PC-3 (cell line): Measurements from ENCODE around the gene AGAP1. TPM values are rescaled to one million over a fixed set of nuclear protein-coding genes. Genes with fewer than 3 reads are reported as not detected.

Experiments
- ATAC-seq: fragments of 200-7000 bp; cut with Tn5 transposase; 2 replicates; pipeline ENCODE4 v1.9.1; 2020; ENCODE audit warnings: mild to moderate bottlenecking, moderate library complexity
- BruUV-seq: library from RNA; stranded (reverse); fragments of 400-500 nt; replicated peaks from 2 replicates; lab custom pipeline; 2021; lab: Mats Ljungman, UMichigan
- CTCF ChIA-PET: fragments of 300-600 bp; sonication (Branson Sonifier 250); formaldehyde crosslinking; loops from one replicate; lab custom pipeline; 2022; ENCODE audit warnings: antibody characterized with exemption; lab: Charles Lee
- POLR2A ChIA-PET: fragments of 300-600 bp; sonication (Branson Sonifier 250); formaldehyde crosslinking; loops from one replicate; lab custom pipeline; 2022; ENCODE audit warnings: antibody characterized with exemption; ENCODE audit not compliant: unreplicated experiment; lab: Charles Lee
- DNase-seq: peaks from one replicate; pipeline ENCODE4 v3.0.0-alpha.2; 2015
- H2AFZ ChIP-seq: fragments of 300-600 bp; sonication (generic); 2 replicates; pipeline ENCODE4 v1.6.0; 2016; ENCODE audit warnings: antibody characterized with exemption, low read length
- H3F3A ChIP-seq: fragments of 300-600 bp; sonication (generic); one replicate; pipeline ENCODE4 v1.6.0; 2017; ENCODE audit warnings: antibody characterized with exemption, low read length, control low read depth, mild to moderate bottlenecking; ENCODE audit not compliant: unreplicated experiment
- H3K27ac ChIP-seq: fragments of 300-600 bp; sonication (generic); 2 replicates; pipeline ENCODE4 v1.5.1; 2016; ENCODE audit warnings: mild to moderate bottlenecking, low read length
- H3K27me3 ChIP-seq: fragments of 300-600 bp; sonication (generic); 2 replicates; pipeline ENCODE4 v1.6.1; 2016; ENCODE audit warnings: low read length, mixed read lengths
- H3K36me3 ChIP-seq: fragments of 300-600 bp; sonication (generic); 2 replicates; pipeline ENCODE4 v1.6.1; 2016; ENCODE audit warnings: low read depth, mixed run types, low read length, mixed read lengths
- H3K4me1 ChIP-seq: fragments of 300-600 bp; sonication (generic); 2 replicates; pipeline ENCODE4 v1.5.1; 2016; ENCODE audit warnings: low read length; ENCODE audit not compliant: insufficient read depth
- H3K4me2 ChIP-seq: fragments of 300-600 bp; sonication (generic); 2 replicates; pipeline ENCODE4 v1.6.0; 2016; ENCODE audit warnings: low read length
- H3K4me3 ChIP-seq: fragments of 300-600 bp; sonication (generic); 2 replicates; pipeline ENCODE4 v1.5.1; 2016; ENCODE audit warnings: mild to moderate bottlenecking, low read length, mixed read lengths
- H3K79me2 ChIP-seq: fragments of 300-600 bp; sonication (generic); 2 replicates; pipeline ENCODE4 v1.6.1; 2017; ENCODE audit warnings: low read length, mixed read lengths
- H3K9ac ChIP-seq: fragments of 300-600 bp; sonication (generic); 2 replicates; pipeline ENCODE4 v1.6.0; 2016; ENCODE audit warnings: mild to moderate bottlenecking, low read length
- H3K9me2 ChIP-seq: fragments of 300-600 bp; sonication (generic); replicated peaks from 2 replicates; pipeline ENCODE4 v1.6.1; 2016; ENCODE audit warnings: mixed run types, low read length, mixed read lengths
- H3K9me3 ChIP-seq: fragments of 300-600 bp; sonication (generic); 2 replicates; pipeline ENCODE4 v1.6.1; 2016; ENCODE audit warnings: low read length, mixed read lengths
- H4K20me1 ChIP-seq: fragments of 300-600 bp; sonication (generic); 2 replicates; pipeline ENCODE4 v1.6.1; 2016; ENCODE audit warnings: low read length, mixed read lengths
- EZH2 ChIP-seq: fragments of 300-600 bp; sonication (generic); IDR thresholded peaks from one replicate; pipeline ENCODE4 v1.6.1; 2017; ENCODE audit warnings: antibody characterized with exemption, mild to moderate bottlenecking, low read length; ENCODE audit not compliant: unreplicated experiment
- EZH2phosphoT487 ChIP-seq: fragments of 300-600 bp; sonication (generic); IDR thresholded peaks from 2 replicates; pipeline ENCODE4 v1.6.1; 2018; ENCODE audit warnings: mild to moderate bottlenecking, antibody characterized with exemption, low read length, borderline replicate concordance
- intact Hi-C: fragments of 100-400 bp; cut with micrococcal nuclease; formaldehyde crosslinking; loops from 2 replicates; pipeline ENCODE4 v1.9.0; 2023
- total RNA-seq: library from RNA; depleted of rRNA; stranded (reverse); fragments of >200 nt; gene quantifications from 2 replicates; pipeline ENCODE4 v1.2.3, GENCODE V29; 2014
- TF ChIP-seq, protein P1 (sequence below): fragments of 300-600 bp; sonication (generic); conservative IDR thresholded peaks from 2 replicates; pipeline ENCODE4 v1.5.1; 2017; ENCODE audit warnings: antibody characterized with exemption, low read depth, mild to moderate bottlenecking, low read length

The AGAP1 gene
- total RNA-seq, 1 experiment from 2014 or later = 31.0 TPM

DNA sequence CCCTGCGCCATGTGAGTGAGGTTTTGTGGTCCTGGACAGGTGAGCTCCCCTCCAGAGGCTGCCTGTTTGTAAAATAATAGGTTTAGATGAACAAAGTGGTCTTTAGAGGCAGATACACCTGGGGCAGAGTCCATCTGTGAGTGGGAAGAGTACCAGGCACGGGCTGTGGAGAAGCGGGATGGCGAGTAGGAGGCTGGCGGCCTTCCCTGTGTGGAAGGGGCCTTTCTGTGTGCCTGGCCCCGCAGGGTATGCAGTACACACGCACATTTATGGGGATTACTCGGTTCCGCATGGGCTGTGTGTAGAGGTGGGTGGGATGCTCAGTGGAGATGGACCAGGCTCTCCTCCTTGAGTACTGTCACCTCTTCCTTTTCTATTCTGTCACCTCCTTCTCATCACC lies 64.1 kb downstream of the AGAP1 start:
- H3K9ac ChIP-seq = no peak overlapping the region
- no peaks in the 10 kb centered on the region for H3F3A ChIP-seq
- no peak overlapping the region for H3K4me3 ChIP-seq
- ATAC-seq = no peak
- H3K36me3 ChIP-seq = no peaks in the 10 kb centered on the region
- intact Hi-C loops = no loop called here
- no peaks in the 10 kb centered on the region for H3K9me3 ChIP-seq
- ChIA-PET POLR2A (no interaction called here), CTCF (no interaction called here)
- TF ChIP-seq, protein P1, sequence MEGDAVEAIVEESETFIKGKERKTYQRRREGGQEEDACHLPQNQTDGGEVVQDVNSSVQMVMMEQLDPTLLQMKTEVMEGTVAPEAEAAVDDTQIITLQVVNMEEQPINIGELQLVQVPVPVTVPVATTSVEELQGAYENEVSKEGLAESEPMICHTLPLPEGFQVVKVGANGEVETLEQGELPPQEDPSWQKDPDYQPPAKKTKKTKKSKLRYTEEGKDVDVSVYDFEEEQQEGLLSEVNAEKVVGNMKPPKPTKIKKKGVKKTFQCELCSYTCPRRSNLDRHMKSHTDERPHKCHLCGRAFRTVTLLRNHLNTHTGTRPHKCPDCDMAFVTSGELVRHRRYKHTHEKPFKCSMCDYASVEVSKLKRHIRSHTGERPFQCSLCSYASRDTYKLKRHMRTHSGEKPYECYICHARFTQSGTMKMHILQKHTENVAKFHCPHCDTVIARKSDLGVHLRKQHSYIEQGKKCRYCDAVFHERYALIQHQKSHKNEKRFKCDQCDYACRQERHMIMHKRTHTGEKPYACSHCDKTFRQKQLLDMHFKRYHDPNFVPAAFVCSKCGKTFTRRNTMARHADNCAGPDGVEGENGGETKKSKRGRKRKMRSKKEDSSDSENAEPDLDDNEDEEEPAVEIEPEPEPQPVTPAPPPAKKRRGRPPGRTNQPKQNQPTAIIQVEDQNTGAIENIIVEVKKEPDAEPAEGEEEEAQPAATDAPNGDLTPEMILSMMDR = no peak
- BruUV-seq = no TSS peak
- DNase-seq = no peak
- H3K9me2 ChIP-seq = no peaks in the 10 kb centered on the region
- peaks cover 99% of the 10 kb centered on the region for H3K79me2 ChIP-seq
- no peaks in the 10 kb centered on the region for H3K4me1 ChIP-seq
- no peak overlapping the region for H3K27ac ChIP-seq
- H3K27me3 ChIP-seq = no peaks in the 10 kb centered on the region
- H4K20me1 ChIP-seq = peaks cover 31% of the 10 kb centered on the region
- no peak overlapping the region for H2AFZ ChIP-seq
- no peak overlapping the region for H3K4me2 ChIP-seq

DNA sequence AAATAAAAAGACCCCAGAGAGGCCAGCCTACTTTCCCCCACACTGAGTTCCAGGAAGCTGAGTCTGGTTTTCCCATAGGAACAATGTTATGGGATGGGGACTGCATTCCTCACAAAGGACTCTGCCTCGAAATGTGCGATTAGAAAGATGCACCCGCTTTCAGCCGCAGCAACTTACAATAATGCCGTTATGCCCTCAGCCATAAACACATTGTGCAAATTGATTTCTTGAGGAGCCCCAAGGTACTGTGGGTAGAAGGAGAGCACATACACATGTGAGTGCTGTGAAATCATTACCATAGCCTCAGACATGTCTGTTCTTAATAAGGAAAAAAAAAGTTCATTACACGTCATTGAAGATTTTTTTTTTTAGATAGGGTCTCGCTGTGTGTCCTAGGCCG lies 64.7 kb downstream of the AGAP1 start:
- H3F3A ChIP-seq = no peaks in the 10 kb centered on the region
- no peak overlapping the region for H3K27ac ChIP-seq
- H3K9ac ChIP-seq = no peak overlapping the region
- intact Hi-C loops = no loop called here
- ChIA-PET POLR2A (no interaction called here), CTCF (no interaction called here)
- H3K9me3 ChIP-seq = no peaks in the 10 kb centered on the region
- H2AFZ ChIP-seq = no peak overlapping the region
- BruUV-seq = no TSS peak
- no peak overlapping the region for H3K4me3 ChIP-seq
- ATAC-seq (no peak), DNase-seq (no peak)
- H3K27me3 ChIP-seq = no peaks in the 10 kb centered on the region
- no peak overlapping the region for H3K4me2 ChIP-seq
- peaks cover 32% of the 10 kb centered on the region for H4K20me1 ChIP-seq
- peaks cover 99% of the 10 kb centered on the region for H3K79me2 ChIP-seq
- H3K9me2 ChIP-seq = no peaks in the 10 kb centered on the region
- TF ChIP-seq EZH2 (no peak), EZH2phosphoT487 (no peak)
- TF ChIP-seq, protein P1 = no peak
- H3K4me1 ChIP-seq = peaks cover 6% of the 10 kb centered on the region; the same call in 1 of the 2 replicates
- no peaks in the 10 kb centered on the region for H3K36me3 ChIP-seq

DNA sequence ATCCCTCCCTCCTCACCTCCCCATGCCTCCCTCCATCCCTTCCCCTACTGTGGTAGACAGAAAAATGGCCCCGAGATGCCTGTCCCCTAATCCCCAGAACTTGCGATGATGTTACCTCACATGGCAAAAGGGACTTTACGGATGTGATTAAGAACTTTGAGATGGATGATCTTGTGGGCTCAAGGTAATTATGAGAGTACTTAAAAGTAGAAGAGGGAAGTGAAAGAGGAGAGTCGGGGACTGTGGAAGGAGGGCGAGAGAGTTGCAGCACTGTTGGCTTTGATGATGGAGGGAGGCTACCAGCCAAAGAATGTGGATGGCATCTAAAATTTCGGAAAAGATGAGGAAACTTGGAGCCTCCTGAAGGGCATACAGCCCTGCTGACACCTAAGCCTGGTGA lies 66.5 kb downstream of the AGAP1 start:
- no peaks in the 10 kb centered on the region for H3F3A ChIP-seq
- peaks cover 99% of the 10 kb centered on the region for H3K79me2 ChIP-seq
- TF ChIP-seq EZH2phosphoT487 = no peak
- TF ChIP-seq EZH2 = no peak
- TF ChIP-seq, protein P1 = no peak
- no peak for ATAC-seq
- H3K9me3 ChIP-seq = no peaks in the 10 kb centered on the region
- H3K27me3 ChIP-seq = no peaks in the 10 kb centered on the region
- no peaks in the 10 kb centered on the region for H3K9me2 ChIP-seq
- H3K36me3 ChIP-seq = no peaks in the 10 kb centered on the region
- no TSS peak for BruUV-seq
- no peak overlapping the region for H3K9ac ChIP-seq
- no peak overlapping the region for H3K27ac ChIP-seq
- CTCF ChIA-PET = no interaction called here
- H3K4me1 ChIP-seq = peaks cover 9% of the 10 kb centered on the region; the same call in 1 of the 2 replicates
- POLR2A ChIA-PET = no interaction called here
- intact Hi-C loops = no loop called here
- no peak for DNase-seq
- H3K4me3 ChIP-seq = no peak overlapping the region
- H2AFZ ChIP-seq = no peak overlapping the region
- H4K20me1 ChIP-seq = peaks cover 36% of the 10 kb centered on the region
- H3K4me2 ChIP-seq = no peak overlapping the region
